Esophagus mucosa (tissue), 1 donor: Measurements from ENCODE around the gene SH3GL2. TPM values are rescaled to one million over a fixed set of nuclear protein-coding genes. Genes with fewer than 3 reads are reported as not detected.

ENCODE experiments used
- ATAC-seq: fragments of 200-7000 bp; cut with Tn5 transposase; one replicate; pipeline ENCODE4 v1.9.1; 2020
- total RNA-seq: library from RNA; stranded (reverse); gene quantifications from one replicate; pipeline ENCODE4 v1.2.4, GENCODE V29; 2023
- donor health status: DM: yes; HTN: yes; CAD: no.

SH3GL2 gene
- total RNA-seq, 1 donor from 2014 or later = not detected

GRCh38 chr9:17665450-17665849, 86.6 kb downstream of the SH3GL2 start:
- no peak for ATAC-seq

- ATAC-seq = no peak
These were observed 90.3 kb downstream of the SH3GL2 start for GRCh38 chr9:17669206-17669605.

GRCh38 chr9:17682684-17683083, 103.8 kb downstream of the SH3GL2 start:
- no peak for ATAC-seq

GRCh38 chr9:17688834-17689233, 110.0 kb downstream of the SH3GL2 start:
- ATAC-seq = no peak

- no peak for ATAC-seq
These were observed 115.5 kb downstream of the SH3GL2 start for GRCh38 chr9:17694336-17694735.

GRCh38 chr9:17695482-17695881, 116.6 kb downstream of the SH3GL2 start:
- no peak for ATAC-seq

GRCh38 chr9:17699615-17700330, 120.9 kb downstream of the SH3GL2 start:
- ATAC-seq = no peak

GRCh38 chr9:17706347-17706746, 127.5 kb downstream of the SH3GL2 start:
- no peak for ATAC-seq

- no peak for ATAC-seq
These were observed 140.2 kb downstream of the SH3GL2 start for GRCh38 chr9:17719053-17719452.

- ATAC-seq = no peak
These were observed 143.1 kb downstream of the SH3GL2 start for GRCh38 chr9:17721954-17722353.

GRCh38 chr9:17723656-17724055, 144.8 kb downstream of the SH3GL2 start:
- ATAC-seq = no peak

- ATAC-seq = no peak
These were observed 146.6 kb downstream of the SH3GL2 start for GRCh38 chr9:17725399-17726010.

GRCh38 chr9:17726298-17726697, 147.4 kb downstream of the SH3GL2 start:
- no peak for ATAC-seq

- no peak for ATAC-seq
These were observed 152.0 kb downstream of the SH3GL2 start for GRCh38 chr9:17730899-17731298.

GRCh38 chr9:17731308-17731707, 152.4 kb downstream of the SH3GL2 start:
- no peak for ATAC-seq

- ATAC-seq = no peak
These were observed 155.8 kb downstream of the SH3GL2 start for GRCh38 chr9:17734674-17735073.

- no peak for ATAC-seq
These were observed 157.0 kb downstream of the SH3GL2 start for GRCh38 chr9:17735859-17736258.

GRCh38 chr9:17739022-17739421, 160.2 kb downstream of the SH3GL2 start:
- ATAC-seq = no peak

GRCh38 chr9:17739736-17740135, 160.9 kb downstream of the SH3GL2 start:
- ATAC-seq = no peak

GRCh38 chr9:17742067-17742466, 163.2 kb downstream of the SH3GL2 start:
- ATAC-seq = no peak

GRCh38 chr9:17744786-17745185, 165.9 kb downstream of the SH3GL2 start:
- ATAC-seq = no peak

- no peak for ATAC-seq
These were observed 171.4 kb downstream of the SH3GL2 start for GRCh38 chr9:17750269-17750668.

GRCh38 chr9:17751486-17751885, 172.6 kb downstream of the SH3GL2 start:
- no peak for ATAC-seq

GRCh38 chr9:17752021-17752420, 173.2 kb downstream of the SH3GL2 start:
- ATAC-seq = no peak

GRCh38 chr9:17757816-17758215, 178.9 kb downstream of the SH3GL2 start:
- no peak for ATAC-seq
